Keratinocyte (primary cell): ENCODE data around the gene BAHD1. TPM values are rescaled to one million over a fixed set of nuclear protein-coding genes. Genes with fewer than 3 reads are reported as not detected.

Experiments
- DNase-seq: peaks from one replicate; pipeline ENCODE4 v3.0.0-alpha.2; 2011; ENCODE audit warnings: low read depth, missing footprints, low spot score
- FAIRE-seq: peaks from 2 replicates; lab custom pipeline; 2011; peaks lifted over from hg19 to GRCh38; lab: Jason Lieb, UNC
- H2AFZ ChIP-seq: 2 replicates; pipeline ENCODE4 v1.6.0; 2012; ENCODE audit warnings: low read length, control low read depth, inconsistent platforms; ENCODE audit not compliant: control insufficient read depth
- H3K27ac ChIP-seq: 2 replicates; pipeline ENCODE4 v1.5.1; 2011; ENCODE audit warnings: low read length; ENCODE audit not compliant: control insufficient read depth, insufficient read depth
- H3K27me3 ChIP-seq: 3 replicates; pipeline ENCODE4 v1.6.0; 2011; ENCODE audit warnings: low read length; ENCODE audit not compliant: control insufficient read depth, insufficient read depth; ENCODE audit errors: extremely low read depth
- H3K36me3 ChIP-seq, 2 experiments: 2 replicates in 1 of 2; 3 replicates in 1 of 2; pipeline ENCODE4 v1.5.1; 2011; ENCODE audit warnings: low read length in 2 of 2, mild to moderate bottlenecking in 1 of 2; ENCODE audit not compliant: control insufficient read depth in 2 of 2, insufficient read depth in 2 of 2; ENCODE audit errors: extremely low read depth in 1 of 2
- H3K4me1 ChIP-seq: 3 replicates; pipeline ENCODE4 v1.5.1; 2011; ENCODE audit warnings: low read length; ENCODE audit not compliant: control insufficient read depth, insufficient read depth; ENCODE audit errors: extremely low read depth
- H3K4me2 ChIP-seq: 3 replicates; pipeline ENCODE4 v1.6.0; 2011; ENCODE audit warnings: low read depth, low read length; ENCODE audit not compliant: control insufficient read depth, insufficient read depth; ENCODE audit errors: extremely low read depth
- H3K4me3 ChIP-seq, 3 experiments: fragments of 200-600 bp in 1 of 3; sonication (generic) in 1 of 3; 2 replicates in 2 of 3; 3 replicates in 1 of 3; pipeline ENCODE4 v1.5.1; 2011 to 2016; ENCODE audit warnings: low read length in 3 of 3, mild to moderate bottlenecking in 3 of 3, control low read depth in 2 of 3, inconsistent platforms in 1 of 3, low read depth in 1 of 3, mixed read lengths in 1 of 3, mixed run types in 1 of 3, moderate library complexity in 1 of 3; ENCODE audit not compliant: control insufficient read depth in 2 of 3, insufficient read depth in 2 of 3; ENCODE audit errors: extremely low read depth in 1 of 3
- H3K79me2 ChIP-seq: 2 replicates; pipeline ENCODE4 v1.6.0; 2012; ENCODE audit warnings: low read length; ENCODE audit not compliant: control insufficient read depth, insufficient read depth
- H3K9ac ChIP-seq: 3 replicates; pipeline ENCODE4 v1.6.0; 2011; ENCODE audit warnings: low read length; ENCODE audit not compliant: control insufficient read depth, insufficient read depth; ENCODE audit errors: extremely low read depth
- H3K9me1 ChIP-seq: 3 replicates; pipeline ENCODE4 v1.6.0; 2011; ENCODE audit warnings: low read length; ENCODE audit not compliant: control insufficient read depth, insufficient read depth; ENCODE audit errors: extremely low read depth
- H3K9me3 ChIP-seq: 2 replicates; pipeline ENCODE4 v1.5.1; 2012; ENCODE audit warnings: low read depth, low read length; ENCODE audit not compliant: control insufficient read depth
- H4K20me1 ChIP-seq: 3 replicates; pipeline ENCODE4 v1.6.0; 2011; ENCODE audit warnings: low read length; ENCODE audit not compliant: control insufficient read depth, insufficient read depth; ENCODE audit errors: extremely low read depth
- CTCF ChIP-seq, 3 experiments: IDR thresholded peaks in 1 of 3; conservative IDR thresholded peaks in 1 of 3; optimal IDR thresholded peaks in 1 of 3; 2 replicates in 2 of 3; 3 replicates in 1 of 3; pipeline versions ENCODE3 to v1.5.1; 2011; ENCODE audit warnings: low read length in 3 of 3, mild to moderate bottlenecking in 3 of 3, moderate library complexity in 2 of 3, control low read depth in 1 of 3, inconsistent platforms in 1 of 3; ENCODE audit not compliant: insufficient read depth in 2 of 3; ENCODE audit errors: extremely low read depth in 1 of 3
- EZH2 ChIP-seq: IDR thresholded peaks from one replicate; pipeline ENCODE4 v1.6.1; 2012; ENCODE audit warnings: inconsistent platforms, mild to moderate bottlenecking, low read length, moderate library complexity
- dilution Hi-C: fragments of 300-500 bp; cut with MboI; formaldehyde crosslinking; loops from one replicate; pipeline ENCODE4 v1.7.0; 2020; ENCODE audit warnings: low sequenced_read_pairs; ENCODE audit not compliant: extremely low pct_ligation_motif_present
- polyA plus RNA-seq, 5 experiments: library from polyadenylated mRNA; depleted of rRNA in 3 of 5; stranded (reverse) in 3 of 5; stranded (forward) in 1 of 5; unstranded in 1 of 5; fragments of >200 nt; gene quantifications; 1 replicate in 1 of 5; 2 replicates in 3 of 5; 3 replicates in 1 of 5; pipeline versions ENCODE4 v1.2.1 to v1.2.3, GENCODE V29; 2011 to 2012; ENCODE audit warnings: missing spikeins in 2 of 5, low read depth in 1 of 5, low replicate concordance in 1 of 5

Gene BAHD1
- polyA plus RNA-seq, 1 donor (not counting 4 experiments of a cell fraction or from before 2014, with no cell fraction given): 4.8 TPM

- TF ChIP-seq EZH2 (no peak), CTCF (optimal IDR thresholded peaks at IDR 0.05 in 1 of 3, IDR thresholded peaks at IDR 0.05 in 1 of 3, conservative IDR thresholded peaks at IDR 0.05 in 1 of 3; ENCODE audit: extremely low read depth in 1 of 3, insufficient read depth in 2 of 3, low read length in 3 of 3) (no peak)
- H2AFZ ChIP-seq: no peak overlapping the region
- no peak overlapping the region for H3K9ac ChIP-seq
Measured at GRCh38 chr15:40448354-40448753, 7.6 kb downstream of the BAHD1 start.

GRCh38 chr15:40449275-40449674, 8.5 kb downstream of the BAHD1 start:
- no peak for TF ChIP-seq CTCF (optimal IDR thresholded peaks at IDR 0.05 in 1 of 3, IDR thresholded peaks at IDR 0.05 in 1 of 3, conservative IDR thresholded peaks at IDR 0.05 in 1 of 3; ENCODE audit: extremely low read depth in 1 of 3, insufficient read depth in 2 of 3, low read length in 3 of 3)
- TF ChIP-seq EZH2: no peak
- Histone ChIP-seq H3K79me2 (peaks cover 57% of the 10 kb centered on the region), H3K9me3 (no peaks in the 10 kb centered on the region), H3K9ac (no peak overlapping the region), H2AFZ (no peak overlapping the region), H3K36me3 (peaks cover 0 to 4% of the 10 kb centered on the region in 2 experiments), H3K4me3 (no peak overlapping the region), H4K20me1 (peaks cover 4% of the 10 kb centered on the region), H3K4me2 (no peak overlapping the region), H3K9me1 (peaks cover 1% of the 10 kb centered on the region), H3K27me3 (no peaks in the 10 kb centered on the region), H3K4me1 (peaks cover 11% of the 10 kb centered on the region), H3K27ac (no peak overlapping the region)
- DNase-seq (no peak), FAIRE-seq (peak; percentile 68)
- dilution Hi-C loops: no loop called here

More at GRCh38 chr15:40448354-40448753, 7.6 kb downstream of the BAHD1 start:
- peaks cover 0 to 4% of the 10 kb centered on the region in 2 experiments for H3K36me3 ChIP-seq
- no peaks in the 10 kb centered on the region for H3K27me3 ChIP-seq
- dilution Hi-C loops: no loop called here
- H3K4me3 ChIP-seq: no peak overlapping the region
- no peak overlapping the region for H3K4me2 ChIP-seq
- peaks cover 56% of the 10 kb centered on the region for H3K79me2 ChIP-seq
- peaks cover 4% of the 10 kb centered on the region for H4K20me1 ChIP-seq
- H3K27ac ChIP-seq: no peak overlapping the region
- H3K9me1 ChIP-seq: no peaks in the 10 kb centered on the region
- DNase-seq: no peak
- H3K9me3 ChIP-seq: no peaks in the 10 kb centered on the region
- FAIRE-seq: no peak
- peaks cover 7% of the 10 kb centered on the region for H3K4me1 ChIP-seq
